Measurements from ENCODE around the gene ZSWIM4.

The ZSWIM4 gene

GRCh38 chr19:13841086-13841961 is 46.1 kb downstream of the ZSWIM4 start:
- POLR2A ChIA-PET = interaction anchor here (0.6 to 0.9 kb wide), 3 partner anchors 9 to 216 kb away, joined by 3 read pairs; no protein-coding TSS in a partner anchor
- no peak for DNase-seq (ENCODE audit: extremely low spot score)
- CTCF ChIA-PET = no interaction called here
- TF ChIP-seq FOXM1 (IDR thresholded peaks at IDR 0.05; ENCODE audit: borderline replicate concordance) (no peak), SP1 (IDR thresholded peaks at IDR 0.05) (no peak), HDGF (IDR thresholded peaks at IDR 0.05; ENCODE audit: borderline replicate concordance) (no peak), CTBP1 (IDR thresholded peaks at IDR 0.05; ENCODE audit: borderline replicate concordance) (no peak)
- TF ChIP-seq, protein P1, sequence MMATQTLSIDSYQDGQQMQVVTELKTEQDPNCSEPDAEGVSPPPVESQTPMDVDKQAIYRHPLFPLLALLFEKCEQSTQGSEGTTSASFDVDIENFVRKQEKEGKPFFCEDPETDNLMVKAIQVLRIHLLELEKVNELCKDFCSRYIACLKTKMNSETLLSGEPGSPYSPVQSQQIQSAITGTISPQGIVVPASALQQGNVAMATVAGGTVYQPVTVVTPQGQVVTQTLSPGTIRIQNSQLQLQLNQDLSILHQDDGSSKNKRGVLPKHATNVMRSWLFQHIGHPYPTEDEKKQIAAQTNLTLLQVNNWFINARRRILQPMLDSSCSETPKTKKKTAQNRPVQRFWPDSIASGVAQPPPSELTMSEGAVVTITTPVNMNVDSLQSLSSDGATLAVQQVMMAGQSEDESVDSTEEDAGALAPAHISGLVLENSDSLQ (IDR thresholded peaks at IDR 0.05) = no peak

- DNase-seq (ENCODE audit: extremely low spot score) = no peak
- ChIA-PET POLR2A (interaction anchor here (0.6 to 0.9 kb wide), 3 partner anchors 10 to 215 kb away, joined by 3 read pairs; no protein-coding TSS in a partner anchor), CTCF (no interaction called here)
- TF ChIP-seq TARDBP (IDR thresholded peaks at IDR 0.05) (no peak), SUZ12 (IDR thresholded peaks at IDR 0.05) (no peak), SP1 (IDR thresholded peaks at IDR 0.05) (no peak), ELF4 (IDR thresholded peaks at IDR 0.05) (no peak), FOXM1 (IDR thresholded peaks at IDR 0.05; ENCODE audit: borderline replicate concordance) (no peak), L3MBTL2 (conservative IDR thresholded peaks at IDR 0.05) (no peak), ZNF384 (IDR thresholded peaks at IDR 0.05) (no peak), BHLHE40 (IDR thresholded peaks at IDR 0.05; ENCODE audit: borderline replicate concordance) (no peak), ARNT (IDR thresholded peaks at IDR 0.05) (no peak), FOXA1 (IDR thresholded peaks at IDR 0.05) (no peak), LEF1 (IDR thresholded peaks at IDR 0.05; ENCODE audit: borderline replicate concordance) (no peak), HDGF (IDR thresholded peaks at IDR 0.05; ENCODE audit: borderline replicate concordance) (no peak), NFRKB (IDR thresholded peaks at IDR 0.05) (no peak), FOXK2 (IDR thresholded peaks at IDR 0.05) (no peak), CTBP1 (IDR thresholded peaks at IDR 0.05; ENCODE audit: borderline replicate concordance) (no peak)
- TF ChIP-seq, protein P1 (IDR thresholded peaks at IDR 0.05) = no peak
Measured at GRCh38 chr19:13841962-13842290, 46.7 kb downstream of the ZSWIM4 start.

- ChIA-PET POLR2A (no interaction called here), CTCF (no interaction called here)
- no peak for DNase-seq (ENCODE audit: extremely low spot score)
- no peak for TF ChIP-seq LEF1 (IDR thresholded peaks at IDR 0.05; ENCODE audit: borderline replicate concordance)
- no peak for TF ChIP-seq FOXA1 (IDR thresholded peaks at IDR 0.05)
- no peak for TF ChIP-seq FOXM1 (IDR thresholded peaks at IDR 0.05; ENCODE audit: borderline replicate concordance)
- no peak for TF ChIP-seq FOXK2 (IDR thresholded peaks at IDR 0.05)
- TF ChIP-seq SUZ12 (IDR thresholded peaks at IDR 0.05) = no peak
- no peak for TF ChIP-seq ZNF384 (IDR thresholded peaks at IDR 0.05)
- no peak for TF ChIP-seq HDGF (IDR thresholded peaks at IDR 0.05; ENCODE audit: borderline replicate concordance)
- TF ChIP-seq ARNT (IDR thresholded peaks at IDR 0.05) = no peak
- TF ChIP-seq BHLHE40 (IDR thresholded peaks at IDR 0.05; ENCODE audit: borderline replicate concordance) = no peak
- no peak for TF ChIP-seq ELF4 (IDR thresholded peaks at IDR 0.05)
- TF ChIP-seq, protein P1 (IDR thresholded peaks at IDR 0.05) = no peak
- TF ChIP-seq NFRKB (IDR thresholded peaks at IDR 0.05) = no peak
- TF ChIP-seq TARDBP (IDR thresholded peaks at IDR 0.05) = no peak
- no peak for TF ChIP-seq CTBP1 (IDR thresholded peaks at IDR 0.05; ENCODE audit: borderline replicate concordance)
- TF ChIP-seq L3MBTL2 (conservative IDR thresholded peaks at IDR 0.05) = no peak
- TF ChIP-seq SP1 (IDR thresholded peaks at IDR 0.05) = no peak
Measured at GRCh38 chr19:13842291-13843103, 47.3 kb downstream of the ZSWIM4 start.

GRCh38 chr19:13843104-13843921 is 48.1 kb downstream of the ZSWIM4 start:
- ChIA-PET POLR2A (no interaction called here), CTCF (no interaction called here)
- no peak for TF ChIP-seq SUZ12 (IDR thresholded peaks at IDR 0.05)
- TF ChIP-seq TARDBP (IDR thresholded peaks at IDR 0.05) = no peak
- DNase-seq (ENCODE audit: extremely low spot score) = no peak

DNA sequence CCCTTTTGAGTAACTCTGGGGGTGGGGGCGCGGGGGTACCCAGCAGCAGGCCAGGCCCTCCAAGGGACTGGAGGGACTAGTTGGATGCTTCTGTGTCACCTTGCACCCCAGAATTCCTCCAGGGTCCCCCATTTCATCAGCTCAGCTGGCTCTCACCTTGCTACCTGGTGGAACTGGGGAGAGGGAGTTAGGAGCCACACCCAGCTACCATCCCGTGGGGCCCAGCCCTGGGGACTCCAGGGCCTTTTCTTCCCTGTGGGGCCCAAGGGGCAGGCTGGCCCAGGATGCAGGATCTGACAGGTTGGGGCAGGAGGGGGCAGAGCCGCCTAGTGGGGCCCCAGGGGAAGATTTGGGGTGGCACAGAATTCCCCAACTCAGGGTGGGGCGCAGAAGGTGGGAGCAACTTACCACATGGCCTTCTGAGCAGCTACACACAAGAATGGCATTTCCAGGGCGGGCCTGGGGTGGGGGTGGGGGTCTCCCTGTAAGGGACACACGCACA is 48.9 kb downstream of the ZSWIM4 start:
- CTCF ChIA-PET = no interaction called here
- no peak for DNase-seq (ENCODE audit: extremely low spot score)
- POLR2A ChIA-PET = no interaction called here
- TF ChIP-seq FOXM1 (IDR thresholded peaks at IDR 0.05; ENCODE audit: borderline replicate concordance) (no peak), FOXA1 (IDR thresholded peaks at IDR 0.05) (no peak), SUZ12 (IDR thresholded peaks at IDR 0.05) (no peak), ZNF384 (IDR thresholded peaks at IDR 0.05) (no peak), HDGF (IDR thresholded peaks at IDR 0.05; ENCODE audit: borderline replicate concordance) (no peak), TARDBP (IDR thresholded peaks at IDR 0.05) (no peak), BHLHE40 (IDR thresholded peaks at IDR 0.05; ENCODE audit: borderline replicate concordance) (no peak), L3MBTL2 (conservative IDR thresholded peaks at IDR 0.05) (no peak), SP1 (IDR thresholded peaks at IDR 0.05) (no peak), CTBP1 (IDR thresholded peaks at IDR 0.05; ENCODE audit: borderline replicate concordance) (no peak), ARNT (IDR thresholded peaks at IDR 0.05) (no peak), LEF1 (IDR thresholded peaks at IDR 0.05; ENCODE audit: borderline replicate concordance) (no peak), NFRKB (IDR thresholded peaks at IDR 0.05) (no peak), ELF4 (IDR thresholded peaks at IDR 0.05) (no peak), FOXK2 (IDR thresholded peaks at IDR 0.05) (no peak)
- TF ChIP-seq, protein P1 (IDR thresholded peaks at IDR 0.05) = no peak

Measured in HEK293T (cell line).